MM.1S (cell line): Measurements from ENCODE around the gene UBN1.

Experiments used
- DNase-seq: peaks from one replicate; pipeline ENCODE4 v3.0.0-alpha.2; 2015
- H2AFZ ChIP-seq: fragments of 300-600 bp; sonication (generic); 2 replicates; pipeline ENCODE4 v1.6.0; 2016; ENCODE audit warnings: antibody characterized with exemption, low read length
- H3F3A ChIP-seq: fragments of 300-600 bp; sonication (generic); 2 replicates; pipeline ENCODE4 v1.6.1; 2016; ENCODE audit warnings: mild to moderate bottlenecking, antibody characterized with exemption, low read length, moderate library complexity, mixed read lengths; ENCODE audit not compliant: insufficient read depth
- H3K27ac ChIP-seq: fragments of 300-600 bp; sonication (generic); 2 replicates; pipeline ENCODE4 v1.5.1; 2016; ENCODE audit warnings: mild to moderate bottlenecking, low read length
- H3K27me3 ChIP-seq: fragments of 300-600 bp; sonication (generic); replicated peaks from 2 replicates; pipeline ENCODE4 v1.6.0; 2016; ENCODE audit warnings: low read length; ENCODE audit not compliant: insufficient read depth
- H3K36me3 ChIP-seq: fragments of 300-600 bp; sonication (generic); replicated peaks from 2 replicates; pipeline ENCODE4 v1.6.1; 2016; ENCODE audit warnings: mild to moderate bottlenecking, low read length, mixed read lengths; ENCODE audit not compliant: insufficient read depth
- H3K4me1 ChIP-seq: fragments of 300-600 bp; sonication (generic); 2 replicates; pipeline ENCODE4 v1.6.1; 2016; ENCODE audit warnings: low read length, mixed read lengths
- H3K4me2 ChIP-seq: fragments of 300-600 bp; sonication (generic); 2 replicates; pipeline ENCODE4 v1.6.0; 2016; ENCODE audit warnings: low read depth, low read length
- H3K4me3 ChIP-seq: fragments of 300-600 bp; sonication (generic); 2 replicates; pipeline ENCODE4 v1.5.1; 2016; ENCODE audit warnings: low read length, mixed read lengths
- H3K79me2 ChIP-seq: fragments of 300-600 bp; sonication (generic); 2 replicates; pipeline ENCODE4 v1.6.1; 2016; ENCODE audit warnings: mixed run types, low read length, mixed read lengths
- H3K9ac ChIP-seq: fragments of 300-600 bp; sonication (generic); 2 replicates; pipeline ENCODE4 v1.6.1; 2016; ENCODE audit warnings: low read length, mixed read lengths
- H3K9me2 ChIP-seq: fragments of 300-600 bp; sonication (generic); replicated peaks from 2 replicates; pipeline ENCODE4 v1.6.1; 2016; ENCODE audit warnings: mild to moderate bottlenecking, low read length, mixed read lengths; ENCODE audit not compliant: insufficient read depth
- H3K9me3 ChIP-seq: fragments of 300-600 bp; sonication (generic); replicated peaks from 2 replicates; pipeline ENCODE4 v1.6.1; 2016; ENCODE audit warnings: mild to moderate bottlenecking, low read length, mixed read lengths; ENCODE audit not compliant: insufficient read depth
- H4K20me1 ChIP-seq: fragments of 300-600 bp; sonication (generic); 2 replicates; pipeline ENCODE4 v1.6.1; 2016; ENCODE audit warnings: mild to moderate bottlenecking, low read length, moderate library complexity, mixed read lengths; ENCODE audit not compliant: insufficient read depth
- EZH2 ChIP-seq: fragments of 300-600 bp; sonication (generic); optimal IDR thresholded peaks from 2 replicates; pipeline ENCODE3; 2017; ENCODE audit warnings: low read depth, mild to moderate bottlenecking, antibody characterized with exemption, low read length, mixed read lengths
- EZH2phosphoT487 ChIP-seq: fragments of 300-600 bp; sonication (generic); IDR thresholded peaks from 2 replicates; pipeline ENCODE4 v1.6.1; 2018; ENCODE audit warnings: antibody characterized with exemption, low read length
- TF ChIP-seq, protein P1 (sequence below): fragments of 300-600 bp; sonication (generic); IDR thresholded peaks from 2 replicates; pipeline ENCODE4 v1.5.1; 2016; ENCODE audit warnings: antibody characterized with exemption, low read length, mixed read lengths

Gene UBN1

DNA sequence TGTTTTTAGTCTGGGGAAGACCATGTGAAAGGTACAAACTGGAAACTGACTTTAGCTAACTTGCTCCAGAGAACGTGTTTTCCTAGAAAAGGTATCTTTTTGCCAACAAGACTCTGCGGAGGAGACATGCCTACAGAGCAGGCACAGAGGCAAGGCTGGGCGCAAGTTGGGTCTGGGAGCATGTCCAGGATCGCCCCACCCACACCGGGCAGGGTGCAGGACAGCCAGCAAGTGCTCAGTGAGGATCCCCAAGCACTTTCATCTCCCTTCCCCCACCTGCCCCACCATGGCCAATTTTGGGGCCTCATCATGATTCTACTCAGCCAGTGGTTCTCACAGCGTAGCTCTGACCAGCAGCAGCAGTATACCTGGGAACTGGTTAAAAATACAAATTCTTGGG, 26.6 kb upstream of the UBN1 start:
- H3K9ac ChIP-seq, result no peak overlapping the region
- no peak overlapping the region for H3K4me3 ChIP-seq
- H3F3A ChIP-seq, result no peaks in the 10 kb centered on the region
- no peaks in the 10 kb centered on the region for H3K27me3 ChIP-seq
- H3K9me3 ChIP-seq, result no peaks in the 10 kb centered on the region
- H4K20me1 ChIP-seq, result no peaks in the 10 kb centered on the region
- no peaks in the 10 kb centered on the region for H3K79me2 ChIP-seq
- H3K27ac ChIP-seq, result no peak overlapping the region
- no peaks in the 10 kb centered on the region for H3K9me2 ChIP-seq
- H3K4me1 ChIP-seq, result no peaks in the 10 kb centered on the region
- TF ChIP-seq, protein P1, sequence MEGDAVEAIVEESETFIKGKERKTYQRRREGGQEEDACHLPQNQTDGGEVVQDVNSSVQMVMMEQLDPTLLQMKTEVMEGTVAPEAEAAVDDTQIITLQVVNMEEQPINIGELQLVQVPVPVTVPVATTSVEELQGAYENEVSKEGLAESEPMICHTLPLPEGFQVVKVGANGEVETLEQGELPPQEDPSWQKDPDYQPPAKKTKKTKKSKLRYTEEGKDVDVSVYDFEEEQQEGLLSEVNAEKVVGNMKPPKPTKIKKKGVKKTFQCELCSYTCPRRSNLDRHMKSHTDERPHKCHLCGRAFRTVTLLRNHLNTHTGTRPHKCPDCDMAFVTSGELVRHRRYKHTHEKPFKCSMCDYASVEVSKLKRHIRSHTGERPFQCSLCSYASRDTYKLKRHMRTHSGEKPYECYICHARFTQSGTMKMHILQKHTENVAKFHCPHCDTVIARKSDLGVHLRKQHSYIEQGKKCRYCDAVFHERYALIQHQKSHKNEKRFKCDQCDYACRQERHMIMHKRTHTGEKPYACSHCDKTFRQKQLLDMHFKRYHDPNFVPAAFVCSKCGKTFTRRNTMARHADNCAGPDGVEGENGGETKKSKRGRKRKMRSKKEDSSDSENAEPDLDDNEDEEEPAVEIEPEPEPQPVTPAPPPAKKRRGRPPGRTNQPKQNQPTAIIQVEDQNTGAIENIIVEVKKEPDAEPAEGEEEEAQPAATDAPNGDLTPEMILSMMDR, result no peak
- no peak for TF ChIP-seq EZH2phosphoT487
- TF ChIP-seq EZH2, result no peak
- H2AFZ ChIP-seq, result no peak overlapping the region
- no peak overlapping the region for H3K4me2 ChIP-seq
- no peak for DNase-seq
- peaks cover 14% of the 10 kb centered on the region for H3K36me3 ChIP-seq

DNA sequence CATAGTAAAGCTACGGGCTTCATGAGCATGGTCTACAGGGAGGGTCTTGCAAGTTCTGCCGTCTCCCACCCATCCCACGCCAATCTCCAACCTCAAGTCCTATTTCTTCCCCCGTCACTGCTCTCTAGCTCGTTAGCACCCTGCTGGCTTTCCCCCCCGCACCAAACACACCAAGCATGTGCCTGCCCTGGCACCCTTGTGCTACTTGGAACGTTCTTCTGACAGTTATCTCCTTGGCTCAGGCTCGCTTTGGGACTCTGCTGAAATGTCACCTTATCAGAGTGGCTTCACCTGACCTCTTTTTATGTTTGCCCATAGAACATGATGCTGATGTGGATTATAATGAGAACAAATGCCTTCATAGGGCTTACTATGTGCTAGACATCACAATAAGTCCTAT, 22.1 kb upstream of the UBN1 start:
- H3K4me2 ChIP-seq, result no peak overlapping the region
- H3F3A ChIP-seq, result no peaks in the 10 kb centered on the region
- no peak for DNase-seq
- H3K4me3 ChIP-seq, result no peak overlapping the region
- no peak overlapping the region for H3K9ac ChIP-seq
- H4K20me1 ChIP-seq, result no peaks in the 10 kb centered on the region
- H3K9me3 ChIP-seq, result no peaks in the 10 kb centered on the region
- no peaks in the 10 kb centered on the region for H3K27me3 ChIP-seq
- no peaks in the 10 kb centered on the region for H3K9me2 ChIP-seq
- H2AFZ ChIP-seq, result no peak overlapping the region
- TF ChIP-seq EZH2 (no peak), EZH2phosphoT487 (no peak)
- TF ChIP-seq, protein P1, result no peak
- no peaks in the 10 kb centered on the region for H3K4me1 ChIP-seq
- no peak overlapping the region for H3K27ac ChIP-seq
- H3K36me3 ChIP-seq, result peaks cover 18% of the 10 kb centered on the region
- 0 out of 2 replicates have a peak, but pooled peaks cover 8% of the 10 kb centered on the region for H3K79me2 ChIP-seq

DNA sequence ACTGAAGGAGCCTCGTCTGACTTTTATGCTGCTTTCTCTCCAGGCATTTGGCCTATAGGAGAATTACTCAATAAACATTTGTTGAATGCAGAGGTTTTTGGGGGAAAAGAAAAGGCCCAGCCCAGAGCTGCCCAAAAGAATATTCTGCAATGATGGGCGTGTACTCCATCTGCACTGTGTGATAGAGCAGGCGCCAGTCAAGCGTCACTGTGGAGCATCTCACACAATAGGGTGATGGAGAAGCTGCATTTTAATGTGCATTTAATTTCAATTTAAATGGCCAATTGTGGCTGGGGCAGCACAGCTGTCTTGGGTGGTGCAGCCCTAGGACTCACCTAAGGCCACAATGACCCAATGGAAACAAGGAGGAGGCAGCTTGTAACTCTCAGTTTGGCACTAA, 20.8 kb upstream of the UBN1 start:
- Histone ChIP-seq H3K79me2 (0 out of 2 replicates have a peak, but pooled peaks cover 8% of the 10 kb centered on the region), H3F3A (no peaks in the 10 kb centered on the region), H3K9me3 (no peaks in the 10 kb centered on the region), H3K9ac (no peak overlapping the region), H3K4me2 (no peak overlapping the region), H3K4me1 (no peaks in the 10 kb centered on the region), H2AFZ (no peak overlapping the region), H3K36me3 (peaks cover 14% of the 10 kb centered on the region), H4K20me1 (no peaks in the 10 kb centered on the region), H3K9me2 (no peaks in the 10 kb centered on the region), H3K27ac (no peak overlapping the region), H3K27me3 (no peaks in the 10 kb centered on the region), H3K4me3 (no peak overlapping the region)
- TF ChIP-seq EZH2phosphoT487, result no peak
- no peak for TF ChIP-seq EZH2
- TF ChIP-seq, protein P1, result no peak
- DNase-seq, result no peak
